WTC11 (cell line): Measurements from ENCODE around the gene PATL2.

Experiments
- ATF1 ChIP-seq: sonication (generic); formaldehyde crosslinking; IDR thresholded peaks from 2 replicates; pipeline ENCODE4 v1.8.1; 2023; ENCODE audit warnings: mild to moderate bottlenecking, moderate library complexity, missing genetic modification reagents
- ATF6 ChIP-seq: sonication (generic); formaldehyde crosslinking; IDR thresholded peaks from 2 replicates; pipeline ENCODE4 v1.8.1; 2023; ENCODE audit warnings: mild to moderate bottlenecking, missing genetic modification reagents
- CBFB ChIP-seq: sonication (generic); formaldehyde crosslinking; IDR thresholded peaks from 2 replicates; pipeline ENCODE4 v1.8.1; 2022; ENCODE audit warnings: mild to moderate bottlenecking, low read depth, missing genetic modification reagents
- CREB1 ChIP-seq: sonication (generic); formaldehyde crosslinking; IDR thresholded peaks from 2 replicates; pipeline ENCODE4 v1.8.0; 2023; ENCODE audit warnings: mild to moderate bottlenecking, missing genetic modification reagents
- CTCF ChIP-seq: fragments of 200-600 bp; IDR thresholded peaks from 2 replicates; pipeline ENCODE4 v1.8.0; 2022; ENCODE audit warnings: antibody characterized with exemption
- E2F4 ChIP-seq: sonication (generic); formaldehyde crosslinking; IDR thresholded peaks from 2 replicates; pipeline ENCODE4 v1.8.1; 2022; ENCODE audit warnings: low read depth, mild to moderate bottlenecking, moderate library complexity, missing genetic modification reagents, borderline replicate concordance
- FOXP4 ChIP-seq: sonication (generic); formaldehyde crosslinking; IDR thresholded peaks from 2 replicates; pipeline ENCODE4 v1.8.0; 2022; ENCODE audit warnings: mild to moderate bottlenecking, missing genetic modification reagents
- NFYB ChIP-seq: sonication (generic); formaldehyde crosslinking; conservative IDR thresholded peaks from 2 replicates; pipeline ENCODE4 v1.8.0; 2022; ENCODE audit warnings: low read depth, missing genetic modification reagents
- NR3C1 ChIP-seq: sonication (generic); formaldehyde crosslinking; conservative IDR thresholded peaks from 2 replicates; pipeline ENCODE4 v1.8.1; 2023; ENCODE audit warnings: low read depth, mild to moderate bottlenecking, missing genetic modification reagents
- SP1 ChIP-seq: sonication (generic); formaldehyde crosslinking; conservative IDR thresholded peaks from 2 replicates; pipeline ENCODE4 v1.8.1; 2022; ENCODE audit warnings: missing genetic modification reagents
- ZNF416 ChIP-seq: fragments of 250-450 bp; sonication (Bioruptor Pico); IDR thresholded peaks from 2 replicates; pipeline ENCODE4 v1.9.0; 2021; ENCODE audit warnings: mild to moderate bottlenecking, inconsistent platforms

GRCh38 chr15:44657378-44657777 lies 53.7 kb downstream of the PATL2 start:
- no peak for TF ChIP-seq CREB1 (CRISPR knock-in tag)
- TF ChIP-seq CTCF = no peak
- no peak for TF ChIP-seq NFYB (CRISPR knock-in tag)
- no peak for TF ChIP-seq NR3C1 (CRISPR knock-in tag)
- no peak for TF ChIP-seq ATF1
- TF ChIP-seq FOXP4 = no peak
- no peak for TF ChIP-seq ZNF416 (CRISPR knock-in tag)
- TF ChIP-seq E2F4 (CRISPR knock-in tag) = no peak
- TF ChIP-seq SP1 (CRISPR knock-in tag) = no peak
- TF ChIP-seq ATF6 (CRISPR knock-in tag) = no peak
- TF ChIP-seq CBFB (CRISPR knock-in tag) = no peak
